AG09309 (cell line): ENCODE data around the gene POLR2E.

Experiments
- DNase-seq: peaks from one replicate; pipeline ENCODE4 v3.0.0-alpha.2; 2010; ENCODE audit warnings: low read depth
- H3K4me3 ChIP-seq: 2 replicates; pipeline ENCODE4 v1.5.1; 2011; ENCODE audit warnings: mild to moderate bottlenecking, low read depth, low read length, moderate library complexity; ENCODE audit not compliant: control insufficient read depth
- CTCF ChIP-seq: IDR thresholded peaks from 2 replicates; pipeline ENCODE4 v1.5.1; 2011; ENCODE audit warnings: mild to moderate bottlenecking, low read depth, low read length, inconsistent platforms; ENCODE audit not compliant: insufficient read depth, control insufficient read depth; ENCODE audit errors: missing control alignments

POLR2E gene

GRCh38 chr19:1138121-1138520 is 42.9 kb upstream of the POLR2E start:
- no peak for TF ChIP-seq CTCF
- H3K4me3 ChIP-seq, result no peak overlapping the region
- no peak for DNase-seq

- TF ChIP-seq CTCF, result no peak
- no peak overlapping the region for H3K4me3 ChIP-seq
- no peak for DNase-seq
Measured at GRCh38 chr19:1136621-1137317, 41.6 kb upstream of the POLR2E start.

- no peak overlapping the region for H3K4me3 ChIP-seq
- no peak for TF ChIP-seq CTCF
- DNase-seq, result no peak
Measured at GRCh38 chr19:1136201-1136600, 41.0 kb upstream of the POLR2E start.

GRCh38 chr19:1135454-1135853 is 40.3 kb upstream of the POLR2E start:
- no peak overlapping the region for H3K4me3 ChIP-seq
- TF ChIP-seq CTCF, result no peak
- no peak for DNase-seq

- TF ChIP-seq CTCF, result no peak
- no peak for DNase-seq
- H3K4me3 ChIP-seq, result no peak overlapping the region
Measured at GRCh38 chr19:1134431-1134830, 39.3 kb upstream of the POLR2E start.

- DNase-seq, result no peak
- H3K4me3 ChIP-seq, result no peak overlapping the region
- no peak for TF ChIP-seq CTCF
Measured at GRCh38 chr19:1133471-1133929, 38.3 kb upstream of the POLR2E start.
